K562 (cell line): ENCODE results near the gene GINS1. TPM values are rescaled to one million over a fixed set of nuclear protein-coding genes. Genes with fewer than 3 reads are reported as not detected.

Experiments
- ATAC-seq: fragments of 200-7000 bp; cut with Tn5 transposase; 3 replicates; pipeline ENCODE4 v1.9.1; 2020; ENCODE audit warnings: moderate library complexity
- BruUV-seq: library from RNA; stranded (reverse); fragments of 400-500 nt; replicated peaks from 2 replicates; lab custom pipeline; 2021; lab: Mats Ljungman, UMichigan
- CTCF ChIA-PET: fragments of 300-600 bp; formaldehyde crosslinking; extraction: SDS; loops from one replicate; lab custom pipeline; 2021; ENCODE audit warnings: low intra/inter-chr PET ratio; lab: Yijun Ruan, JAX
- POLR2A ChIA-PET: fragments of 300-600, 350-650 bp; sonication (Branson Sonifier 250); formaldehyde crosslinking; extraction: SDS; loops from one replicate; lab custom pipeline; 2021; ENCODE audit warnings: antibody characterized with exemption, inconsistent platforms; lab: Yijun Ruan, JAX
- DNase-seq, 4 experiments: peaks; one replicate each; pipeline versions ENCODE4 v3.0.0 to v3.0.0-alpha.2; 2011 to 2018; ENCODE audit warnings: low spot score in 3 of 4, mixed read lengths in 3 of 4; ENCODE audit errors: extremely low read depth in 1 of 4
- FAIRE-seq: peaks from 2 replicates; lab custom pipeline; 2011; peaks lifted over from hg19 to GRCh38; lab: Jason Lieb, UNC
- H2AFZ ChIP-seq: 2 replicates; pipeline ENCODE4 v1.6.0; 2011; ENCODE audit warnings: low read depth, low read length, control low read depth, inconsistent platforms
- H3K27ac ChIP-seq: fragments of 200-600 bp; 3 replicates; pipeline ENCODE4 v1.8.0; 2011; ENCODE audit warnings: low read depth, mild to moderate bottlenecking, control low read depth, inconsistent platforms, low read length, moderate library complexity, mixed read lengths; ENCODE audit errors: extremely low read depth
- H3K27me3 ChIP-seq, 2 experiments: fragments of 300-600 bp in 1 of 2; 2 replicates in 1 of 2; 3 replicates in 1 of 2; pipeline versions ENCODE4 v1.6.0 to v1.8.0; 2011; ENCODE audit warnings: inconsistent platforms in 2 of 2, low read length in 2 of 2, mild to moderate bottlenecking in 1 of 2, mixed read lengths in 1 of 2, moderate library complexity in 1 of 2; ENCODE audit not compliant: control insufficient read depth in 2 of 2, insufficient read depth in 2 of 2
- H3K36me3 ChIP-seq: fragments of 300-600 bp; 3 replicates; pipeline ENCODE4 v1.8.0; 2011; ENCODE audit warnings: mild to moderate bottlenecking, low read length, inconsistent platforms; ENCODE audit not compliant: control insufficient read depth, insufficient read depth
- H3K4me1 ChIP-seq, 2 experiments: fragments of 200-600 bp in 1 of 2; replicated peaks in 1 of 2; 2 replicates in 1 of 2; 3 replicates in 1 of 2; pipeline versions ENCODE4 v1.5.1 to v1.8.0; 2011; ENCODE audit warnings: inconsistent platforms in 2 of 2, low read length in 2 of 2, mild to moderate bottlenecking in 1 of 2, mixed read lengths in 1 of 2, moderate library complexity in 1 of 2; ENCODE audit not compliant: control insufficient read depth in 2 of 2, insufficient read depth in 2 of 2
- H3K4me2 ChIP-seq: 2 replicates; pipeline ENCODE4 v1.6.1; 2011; ENCODE audit warnings: low read length, control low read depth, inconsistent platforms, mixed read lengths; ENCODE audit not compliant: insufficient read depth
- H3K4me3 ChIP-seq: fragments of 200-600 bp; sonication (generic), shearing (Covaris generic); 2 replicates; pipeline ENCODE4 v1.5.1; 2016; ENCODE audit warnings: control low read depth, inconsistent platforms
- H3K79me2 ChIP-seq: fragments of 200-600 bp; 3 replicates; pipeline ENCODE4 v1.8.0; 2011; ENCODE audit warnings: low read length, inconsistent platforms; ENCODE audit not compliant: control insufficient read depth, insufficient read depth
- H3K9ac ChIP-seq, 2 experiments: 2 replicates each; pipeline versions ENCODE4 v1.6.0 to v1.6.1; 2011; ENCODE audit warnings: low read depth in 2 of 2, low read length in 2 of 2, control low read depth in 1 of 2, inconsistent platforms in 1 of 2, mild to moderate bottlenecking in 1 of 2, mixed read lengths in 1 of 2; ENCODE audit not compliant: insufficient read depth in 1 of 2
- H3K9me1 ChIP-seq: one replicate; pipeline ENCODE4 v1.6.0; 2011; ENCODE audit warnings: inconsistent platforms, mild to moderate bottlenecking, low read length, moderate library complexity; ENCODE audit not compliant: control insufficient read depth, insufficient read depth
- H3K9me3 ChIP-seq: replicated peaks from 2 replicates; pipeline ENCODE4 v1.5.1; 2011; ENCODE audit warnings: low read depth, low read length, inconsistent platforms; ENCODE audit not compliant: control insufficient read depth, insufficient read depth
- H4K20me1 ChIP-seq: replicated peaks from 2 replicates; pipeline ENCODE4 v1.6.1; 2011; ENCODE audit warnings: low read length, inconsistent platforms, mixed read lengths; ENCODE audit not compliant: control insufficient read depth, insufficient read depth
- BCLAF1 ChIP-seq, 2 experiments: fragments of 450-650 bp in 1 of 2; IDR thresholded peaks; 2 replicates each; pipeline ENCODE4 v1.6.1; 2011 to 2017; ENCODE audit warnings: low read depth in 2 of 2, antibody characterized with exemption in 1 of 2, borderline replicate concordance in 1 of 2, low read length in 1 of 2, mild to moderate bottlenecking in 1 of 2, mixed read lengths in 1 of 2; ENCODE audit not compliant: control insufficient read depth in 1 of 2
- BRD9 ChIP-seq: fragments of 450-650 bp; IDR thresholded peaks from 2 replicates; pipeline ENCODE4 v1.6.1; 2018; ENCODE audit warnings: low read depth; ENCODE audit not compliant: partially characterized antibody
- DMBX1 ChIP-seq: fragments of 250-450 bp; sonication (Bioruptor Pico); IDR thresholded peaks from 2 replicates; pipeline ENCODE4 v1.8.0; 2022; ENCODE audit warnings: inconsistent platforms, mild to moderate bottlenecking, moderate library complexity, borderline replicate concordance
- HMGN3 ChIP-seq: IDR thresholded peaks from 2 replicates; pipeline ENCODE4 v1.6.1; 2011; ENCODE audit warnings: borderline replicate concordance, low read depth, mild to moderate bottlenecking, mixed read lengths, low read length; ENCODE audit not compliant: insufficient read length; ENCODE audit errors: extremely low read depth
- IFI16 ChIP-seq: fragments of 250-450 bp; sonication (Bioruptor Pico); IDR thresholded peaks from 2 replicates; pipeline ENCODE4 v2.1.2; 2022; ENCODE audit warnings: mild to moderate bottlenecking, inconsistent platforms
- MTA2 ChIP-seq: fragments of 450-650 bp; IDR thresholded peaks from 2 replicates; pipeline ENCODE4 v1.6.1; 2016; ENCODE audit warnings: low read depth
- PCBP2 ChIP-seq: fragments of 200-400 bp; formaldehyde crosslinking; IDR thresholded peaks from 2 replicates; pipeline ENCODE4 v1.6.1; 2018; ENCODE audit warnings: low read length, low read depth, mild to moderate bottlenecking, moderate library complexity; ENCODE audit not compliant: poor library complexity, severe bottlenecking
- POLR2H ChIP-seq: IDR thresholded peaks from 2 replicates; pipeline ENCODE4 v1.6.1; 2016; ENCODE audit warnings: missing genetic modification characterization, low read depth, mild to moderate bottlenecking, control low read depth, missing compliant biosample characterization, moderate library complexity
- RHOXF2B ChIP-seq: fragments of 250-450 bp; sonication (Bioruptor Pico); conservative IDR thresholded peaks from 2 replicates; pipeline ENCODE4 v1.5.1; 2021
- SAFB2 ChIP-seq: fragments of 200-400 bp; formaldehyde crosslinking; IDR thresholded peaks from 2 replicates; pipeline ENCODE4 v1.6.1; 2018; ENCODE audit warnings: borderline replicate concordance, low read length, low read depth, moderate library complexity; ENCODE audit not compliant: severe bottlenecking
- SMAD3 ChIP-seq: fragments of 450-650 bp; formaldehyde crosslinking; conservative IDR thresholded peaks from 2 replicates; pipeline ENCODE4 v1.4.0; 2020; ENCODE audit warnings: mild to moderate bottlenecking
- SRF ChIP-seq, 2 experiments: fragments of 250-450, 450-650 bp in 1 of 2; sonication (Bioruptor Pico) in 1 of 2; sonication (generic) in 1 of 2; formaldehyde crosslinking; IDR thresholded peaks; 2 replicates each; pipeline versions ENCODE4 v1.5.0 to v1.5.1; 2020 to 2022; ENCODE audit warnings: mild to moderate bottlenecking in 1 of 2, missing genetic modification reagents in 1 of 2
- STAT5A ChIP-seq: IDR thresholded peaks from 2 replicates; pipeline ENCODE4 v1.6.1; 2012; ENCODE audit warnings: low read length, inconsistent platforms, borderline replicate concordance
- SUPT5H ChIP-seq: fragments of 450-650 bp; IDR thresholded peaks from 2 replicates; pipeline ENCODE4 v1.6.1; 2016
- TAF15 ChIP-seq: fragments of 200-400 bp; formaldehyde crosslinking; IDR thresholded peaks from 2 replicates; pipeline ENCODE4 v1.6.1; 2017; ENCODE audit warnings: mild to moderate bottlenecking, low read depth, low read length, moderate library complexity
- TCF7 ChIP-seq: sonication (generic); IDR thresholded peaks from 2 replicates; pipeline ENCODE4 v1.6.1; 2016; ENCODE audit warnings: antibody characterized with exemption, borderline replicate concordance
- TEAD4 ChIP-seq, 2 experiments: sonication (generic) in 1 of 2; formaldehyde crosslinking in 1 of 2; IDR thresholded peaks; 2 replicates each; pipeline versions ENCODE4 v1.6.1 to v1.8.0; 2012 to 2022; ENCODE audit warnings: borderline replicate concordance in 1 of 2, inconsistent platforms in 1 of 2, low read length in 1 of 2, mild to moderate bottlenecking in 1 of 2, missing genetic modification reagents in 1 of 2
- ZNF324 ChIP-seq: fragments of 250-450 bp; sonication (Bioruptor Pico); IDR thresholded peaks from 2 replicates; pipeline ENCODE4 v1.4.0; 2020; ENCODE audit warnings: mild to moderate bottlenecking
- WGBS: fragments of 100-300 bp; shearing (Covaris generic); methylation state at CpG from one replicate; pipeline ENCODE4 v1.1.6; 2016; ENCODE audit warnings: low coverage, mixed read lengths; ENCODE audit not compliant: insufficient coverage; ENCODE audit errors: missing lambda C conversion rate; 5-methylcytosine and 5-hydroxymethylcytosine counted together
- in situ Hi-C: fragments of 300-500 bp; cut with MboI; formaldehyde crosslinking; loops from 4 replicates; pipeline ENCODE4 v1.15.0; 2018; ENCODE audit warnings: inconsistent platforms, mixed read lengths
- intact Hi-C: fragments of 100-400 bp; cut with micrococcal nuclease; formaldehyde crosslinking; loops from 2 replicates; pipeline ENCODE4 v1.14.2; 2022
- polyA plus RNA-seq, 8 experiments: library from polyadenylated mRNA; depleted of rRNA in 4 of 8; stranded (reverse) in 5 of 8; unstranded in 3 of 8; fragments of >200 nt; fragmentation: Nextera tagmentation in 2 of 8; fragmentation: Illumina TruSeq in 1 of 8; extraction: Ambion mirVana in 2 of 8; extraction: Trizol in 1 of 8; gene quantifications; 2 replicates each; pipeline versions ENCODE4 v1.2.1 to v1.2.3, GENCODE V29; 2011 to 2014; ENCODE audit warnings: inconsistent platforms in 1 of 8, missing spikeins in 1 of 8
- total RNA-seq, 7 experiments: library from RNA; depleted of rRNA in 6 of 7; stranded (reverse); fragments of >200 nt in 6 of 7; fragmentation: Illumina TruSeq in 2 of 7; extraction: Trizol in 2 of 7; gene quantifications; 2 replicates each; pipeline versions ENCODE4 v1.2.1 to v1.2.3, GENCODE V29; 2011 to 2021; ENCODE audit warnings: low replicate concordance in 1 of 7

Gene GINS1
- total and polyA plus RNA-seq, 9 of the 15 experiments (the other 6 are each of a cell fraction or from before 2014, with no cell fraction given) = 13.1 to 31.8 (median 24.1) TPM

GRCh38 chr20:25476106-25477013 is 68.9 kb downstream of the GINS1 start:
- Histone ChIP-seq H4K20me1 (no peaks in the 10 kb centered on the region), H3K9me3 (no peaks in the 10 kb centered on the region), H3K27ac (no peak overlapping the region), H3K79me2 (no peaks in the 10 kb centered on the region), H3K4me3 (no peak overlapping the region), H3K9me1 (no peaks in the 10 kb centered on the region), H2AFZ (no peak overlapping the region), H3K27me3 (peaks cover 9 to 60% of the 10 kb centered on the region in 2 experiments; a peak in 3 of 5 replicates), H3K36me3 (no peaks in the 10 kb centered on the region), H3K9ac (no peak overlapping the region), H3K4me1 (no peaks in the 10 kb centered on the region), H3K4me2 (no peak overlapping the region)
- intact Hi-C loops = loop anchor here (10.0 kb wide), 1 partner anchor 98 kb away; no protein-coding TSS in a partner anchor
- CTCF ChIA-PET = no interaction called here
- no peak; the same call in none of the 3 replicates for ATAC-seq
- no TSS peak for BruUV-seq
- in situ Hi-C loops = no loop called here
- no peak for FAIRE-seq
- DNase-seq = no peak
- TF ChIP-seq SRF (CRISPR knock-in tag; IDR thresholded peaks at IDR 0.05) (no peak), TAF15 (no peak), DMBX1 (CRISPR knock-in tag) (no peak), BCLAF1 (IDR thresholded peaks at IDR 0.05; ENCODE audit: borderline replicate concordance in 1 of 2, control insufficient read depth in 1 of 2, low read depth in 2 of 2, low read length in 1 of 2) (no peak), SAFB2 (no peak), PCBP2 (no peak), BRD9 (no peak), TCF7 (no peak), TEAD4 (IDR thresholded peaks at IDR 0.05; ENCODE audit: low read length) (no peak), TEAD4 (CRISPR knock-in tag; IDR thresholded peaks at IDR 0.05; ENCODE audit: borderline replicate concordance) (no peak), RHOXF2B (no peak), MTA2 (no peak), STAT5A (no peak), IFI16 (CRISPR knock-in tag) (no peak), SMAD3 (CRISPR knock-in tag) (no peak), HMGN3 (no peak), POLR2H (tag) (no peak), ZNF324 (CRISPR knock-in tag) (no peak), SUPT5H (no peak)
- 0% methylated on average over 14 of the region's 52 CpGs for WGBS
- POLR2A ChIA-PET = interaction anchor here (0.6 to 0.9 kb wide), 2 partner anchors 9 to 85 kb away, joined by 3 read pairs; no protein-coding TSS in a partner anchor
